Measurements from ENCODE around the gene ACSM5. TPM values are rescaled to one million over a fixed set of nuclear protein-coding genes. Genes with fewer than 3 reads are reported as not detected.

ACSM5 gene
- total RNA-seq, 1 donor, result not detected

GRCh38 chr16:20484726-20485125, 75.4 kb downstream of the ACSM5 start:
- no peak for TF ChIP-seq CTCF (IDR thresholded peaks at IDR 0.05; ENCODE audit: insufficient read depth, low read length)
- H3K4me3 ChIP-seq (ENCODE audit: low read depth, low read length), result no peak overlapping the region
- DNase-seq (ENCODE audit: low read depth), result no peak

GRCh38 chr16:20485408-20485807, 76.1 kb downstream of the ACSM5 start:
- TF ChIP-seq CTCF (IDR thresholded peaks at IDR 0.05; ENCODE audit: insufficient read depth, low read length), result no peak
- no peak overlapping the region for H3K4me3 ChIP-seq (ENCODE audit: low read depth, low read length)
- DNase-seq (ENCODE audit: low read depth), result no peak

Other genes with a start within 250 kb of the ACSM5 start
- gene GP2, start 82.0 kb upstream of the ACSM5 start, total RNA-seq (ENCODE audit: low replicate concordance), result not detected in 2 replicates
- gene UMOD, start 56.8 kb upstream of the ACSM5 start, total RNA-seq (ENCODE audit: low replicate concordance), result not detected in 2 replicates
- not detected in 2 replicates for gene PDILT, start 4.8 kb upstream of the ACSM5 start, total RNA-seq (ENCODE audit: low replicate concordance)
- not detected in 2 replicates for gene ACSM2A, start 42.0 kb downstream of the ACSM5 start, total RNA-seq (ENCODE audit: low replicate concordance)
- gene ACSM2B, start 166.8 kb downstream of the ACSM5 start, total RNA-seq (ENCODE audit: low replicate concordance), result 0.49 TPM in 1 of 2 replicates, not detected in the other

All from fibroblast of the aortic adventitia (primary cell).